H1 (cell line): Measurements from ENCODE around the gene PCDHGB7. TPM values are rescaled to one million over a fixed set of nuclear protein-coding genes. Genes with fewer than 3 reads are reported as not detected.

ENCODE experiments used
- ATF2 ChIP-seq: IDR thresholded peaks from 2 replicates; pipeline ENCODE4 v1.6.1; 2012; ENCODE audit warnings: low read length, inconsistent platforms
- BRCA1 ChIP-seq: IDR thresholded peaks from 2 replicates; pipeline ENCODE4 v1.6.1; 2012; ENCODE audit warnings: low read depth, low read length, improper control_type of control experiment
- CTCF ChIP-seq, 3 experiments: IDR thresholded peaks; 1 replicate in 2 of 3; 2 replicates in 1 of 3; pipeline versions ENCODE4 v1.5.1 to v1.6.1; 2011; ENCODE audit warnings: low read length in 3 of 3, mild to moderate bottlenecking in 3 of 3, inconsistent platforms in 2 of 3, low read depth in 1 of 3, moderate library complexity in 1 of 3; ENCODE audit not compliant: insufficient read depth in 1 of 3; ENCODE audit errors: control extremely low read depth in 1 of 3
- polyA plus RNA-seq, 7 experiments: library from polyadenylated mRNA; depleted of rRNA in 3 of 7; stranded (reverse) in 5 of 7; unstranded in 2 of 7; fragments of >200 nt in 5 of 7; fragments of 200-250 nt in 2 of 7; gene quantifications; 1 replicate in 5 of 7; 2 replicates in 1 of 7; 4 replicates in 1 of 7; pipeline versions ENCODE4 v1.2.1 to v1.2.3, GENCODE V29; 2011 to 2013; ENCODE audit warnings: missing spikeins in 2 of 7, mixed read lengths in 2 of 7
- total RNA-seq: library from RNA; stranded (reverse); fragmentation: NEBNext Ultra II Directional; extraction: Animal tissue kit (Norgen Biotek cat#: 25700); gene quantifications from 2 replicates; pipeline ENCODE4 v1.2.1, GENCODE V29; 2021

The PCDHGB7 gene
- total and polyA plus RNA-seq, 2 of the 8 experiments (the other 6 are each of a cell fraction or from before 2014, with no cell fraction given) = 4.1 to 9.5 TPM

- TF ChIP-seq CTCF (IDR thresholded peaks at IDR 0.05; ENCODE audit: control extremely low read depth in 1 of 3, insufficient read depth in 1 of 3, low read depth in 1 of 3, low read length in 3 of 3) (no peak), BRCA1 (no peak), ATF2 (no peak)
Observed at GRCh38 chr5:141403387-141403786, 14.1 kb upstream of the PCDHGB7 start (continued).
